ENCODE data around the gene PRKCH. TPM values are rescaled to one million over a fixed set of nuclear protein-coding genes. Genes with fewer than 3 reads are reported as not detected.

The PRKCH gene
- total RNA-seq, 4 donors from 2014 or later = 17.9 to 105 (median 63.5) TPM

DNA sequence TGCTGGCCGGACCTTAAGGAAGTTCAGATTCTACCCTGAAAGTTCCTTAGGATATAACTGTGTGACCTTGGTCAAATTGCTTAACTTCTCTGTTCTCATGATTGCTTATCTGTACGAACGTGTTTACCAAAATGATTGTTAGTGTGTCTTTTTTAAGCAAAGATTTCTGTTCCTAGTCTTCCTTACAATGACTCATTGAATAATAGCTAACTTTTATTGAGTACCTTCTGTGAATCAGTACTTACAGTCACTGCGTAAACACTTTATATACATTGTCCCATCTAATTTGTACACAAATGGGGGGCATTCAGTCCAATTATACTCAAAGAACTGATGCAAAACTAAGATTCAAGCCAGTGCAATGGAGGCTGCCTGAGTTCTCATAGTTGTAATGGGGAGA is 36.0 kb upstream of the PRKCH start:
- intact Hi-C loops (cut with DNase I; ENCODE audit: low total_unique reads) = no loop called here
- TF ChIP-seq POLR2A (IDR thresholded peaks at IDR 0.05) (no peak), CTCF (IDR thresholded peaks at IDR 0.05) (no peak)

GRCh38 chr14:61287196-61287595 is 34.2 kb upstream of the PRKCH start:
- Histone ChIP-seq H3K27me3 (peaks cover 0 to 5% of the 10 kb centered on the region in 2 donors), H3K27ac (no peak overlapping the region), H3K4me1 (no peaks in the 10 kb centered on the region), H3K4me3 (no peak overlapping the region), H3K36me3 (no peaks in the 10 kb centered on the region), H3K9me3 (no peaks in the 10 kb centered on the region)
- TF ChIP-seq POLR2A (IDR thresholded peaks at IDR 0.05) = no peak
- intact Hi-C loops (cut with DNase I; ENCODE audit: low total_unique reads) = no loop called here
- no peak for DNase-seq

More for the DNA sequence above, 36.0 kb upstream of the PRKCH start:
- H3K36me3 ChIP-seq = no peaks in the 10 kb centered on the region
- H3K4me3 ChIP-seq = no peak overlapping the region
- no peak for DNase-seq
- H3K27me3 ChIP-seq = peaks cover 0 to 9% of the 10 kb centered on the region in 2 donors
- H3K27ac ChIP-seq = no peak overlapping the region
- no peaks in the 10 kb centered on the region for H3K4me1 ChIP-seq
- no peaks in the 10 kb centered on the region for H3K9me3 ChIP-seq

DNA sequence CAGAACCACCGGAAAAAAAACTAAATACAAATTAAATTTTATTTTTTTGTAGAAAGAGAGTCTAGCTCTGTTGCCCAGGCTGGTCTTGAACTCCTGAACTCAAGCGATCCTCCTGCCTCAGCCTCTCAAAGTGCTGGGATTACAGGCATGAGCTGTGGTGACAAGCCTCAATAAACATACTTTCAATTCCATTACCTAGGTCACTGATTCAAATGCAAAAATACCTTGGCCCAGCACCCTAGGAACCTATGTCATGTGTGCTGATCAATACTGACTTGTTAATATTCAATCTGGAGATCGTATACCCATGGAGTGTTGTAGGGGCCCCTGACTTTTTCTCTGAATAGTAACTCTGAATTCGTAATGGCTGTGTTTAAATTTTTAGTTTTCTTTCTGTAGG is 33.2 kb upstream of the PRKCH start:
- Histone ChIP-seq H3K9me3 (no peaks in the 10 kb centered on the region), H3K27me3 (peaks cover 0 to 5% of the 10 kb centered on the region in 2 donors), H3K27ac (no peak overlapping the region), H3K36me3 (no peaks in the 10 kb centered on the region), H3K4me1 (no peaks in the 10 kb centered on the region), H3K4me3 (no peak overlapping the region)
- intact Hi-C loops (cut with DNase I; ENCODE audit: low total_unique reads) = no loop called here
- TF ChIP-seq POLR2A (IDR thresholded peaks at IDR 0.05) (no peak), CTCF (IDR thresholded peaks at IDR 0.05) (no peak)
- DNase-seq = no peak

- H3K36me3 ChIP-seq = no peaks in the 10 kb centered on the region
- intact Hi-C loops (cut with DNase I; ENCODE audit: low total_unique reads) = no loop called here
Measured at GRCh38 chr14:61288720-61289119, 32.7 kb upstream of the PRKCH start.

GRCh38 chr14:61290701-61291100 is 30.7 kb upstream of the PRKCH start:
- DNase-seq = no peak
- H3K4me1 ChIP-seq = no peaks in the 10 kb centered on the region
- TF ChIP-seq POLR2A (IDR thresholded peaks at IDR 0.05) = no peak
- TF ChIP-seq CTCF (IDR thresholded peaks at IDR 0.05) = no peak
- no peaks in the 10 kb centered on the region for H3K9me3 ChIP-seq
- H3K36me3 ChIP-seq = no peaks in the 10 kb centered on the region
- H3K4me3 ChIP-seq = no peak overlapping the region
- no peak overlapping the region for H3K27ac ChIP-seq
- intact Hi-C loops (cut with DNase I; ENCODE audit: low total_unique reads) = no loop called here
- H3K27me3 ChIP-seq = no peaks in the 10 kb centered on the region

More at GRCh38 chr14:61288720-61289119, 32.7 kb upstream of the PRKCH start:
- no peak for TF ChIP-seq POLR2A (IDR thresholded peaks at IDR 0.05)
- TF ChIP-seq CTCF (IDR thresholded peaks at IDR 0.05) = no peak
- no peaks in the 10 kb centered on the region for H3K4me1 ChIP-seq
- no peaks in the 10 kb centered on the region for H3K9me3 ChIP-seq
- no peak for DNase-seq
- peaks cover 0 to 5% of the 10 kb centered on the region in 2 donors for H3K27me3 ChIP-seq
- H3K27ac ChIP-seq = no peak overlapping the region
- no peak overlapping the region for H3K4me3 ChIP-seq

DNA sequence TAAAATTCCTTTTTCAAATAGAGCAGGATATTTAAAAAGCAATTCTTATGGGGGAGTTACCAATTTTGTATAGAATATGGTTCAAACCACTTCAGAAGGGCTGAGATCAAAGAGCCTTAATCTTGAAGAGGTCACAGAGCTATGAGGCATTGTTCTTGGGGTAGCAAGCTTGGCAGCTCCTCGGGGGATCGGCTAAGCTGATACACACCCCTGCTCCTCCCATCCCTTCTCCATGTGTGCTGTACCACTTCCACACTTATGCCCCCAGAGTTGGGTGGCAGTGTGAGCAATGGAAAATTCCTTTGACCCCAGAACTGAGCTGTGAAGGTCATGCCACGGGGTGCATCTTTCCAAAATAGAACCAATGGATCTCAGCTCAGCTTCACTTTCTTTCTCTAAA is 25.2 kb upstream of the PRKCH start:
- H3K4me1 ChIP-seq = no peaks in the 10 kb centered on the region
- intact Hi-C loops (cut with DNase I; ENCODE audit: low total_unique reads) = no loop called here
- no peaks in the 10 kb centered on the region for H3K9me3 ChIP-seq
- DNase-seq = no peak
- H3K36me3 ChIP-seq = no peaks in the 10 kb centered on the region
- no peak overlapping the region for H3K27ac ChIP-seq
- TF ChIP-seq POLR2A (IDR thresholded peaks at IDR 0.05) (no peak), CTCF (IDR thresholded peaks at IDR 0.05) (no peak)
- no peaks in the 10 kb centered on the region for H3K27me3 ChIP-seq
- no peak overlapping the region for H3K4me3 ChIP-seq
